ENCODE data around the gene RPS18.

GRCh38 chr6:33247977-33248642, 23.8 kb upstream of the RPS18 start:
- TF ChIP-seq POLR2A (IDR thresholded peaks at IDR 0.05; ENCODE audit: low read length) (no peak), GATA1 (IDR thresholded peaks at IDR 0.05; ENCODE audit: low read depth, low read length) (no peak)

Measured in erythroblast (primary cell).